Gastrocnemius medialis (tissue), 4 donors: Measurements from ENCODE around the gene DPH5.
"Not testable (repeated sequence)": the region's sequence is repeated elsewhere in the genome, so short reads cannot be mapped to it uniquely, and the experiment has no call there.

Experiments used
- POLR2A ChIP-seq, 2 donors: fragments of 450-650 bp; IDR thresholded peaks; one replicate each; pipeline ENCODE4 v1.6.1; 2017; ENCODE audit warnings: antibody characterized with exemption in 2 of 2, mild to moderate bottlenecking in 2 of 2, moderate library complexity in 2 of 2
- TF ChIP-seq, protein P1 (sequence below), 5 experiments: fragments of 450-650 bp in 3 of 5; fragments of 200-600 bp in 2 of 5; sonication (generic) in 2 of 5; IDR thresholded peaks in 4 of 5; conservative IDR thresholded peaks in 1 of 5; 1 replicate in 4 of 5; 2 replicates in 1 of 5; pipeline ENCODE4 v1.5.1; 2016 to 2019; ENCODE audit warnings: antibody characterized with exemption in 5 of 5, mild to moderate bottlenecking in 3 of 5, moderate library complexity in 3 of 5

DNA sequence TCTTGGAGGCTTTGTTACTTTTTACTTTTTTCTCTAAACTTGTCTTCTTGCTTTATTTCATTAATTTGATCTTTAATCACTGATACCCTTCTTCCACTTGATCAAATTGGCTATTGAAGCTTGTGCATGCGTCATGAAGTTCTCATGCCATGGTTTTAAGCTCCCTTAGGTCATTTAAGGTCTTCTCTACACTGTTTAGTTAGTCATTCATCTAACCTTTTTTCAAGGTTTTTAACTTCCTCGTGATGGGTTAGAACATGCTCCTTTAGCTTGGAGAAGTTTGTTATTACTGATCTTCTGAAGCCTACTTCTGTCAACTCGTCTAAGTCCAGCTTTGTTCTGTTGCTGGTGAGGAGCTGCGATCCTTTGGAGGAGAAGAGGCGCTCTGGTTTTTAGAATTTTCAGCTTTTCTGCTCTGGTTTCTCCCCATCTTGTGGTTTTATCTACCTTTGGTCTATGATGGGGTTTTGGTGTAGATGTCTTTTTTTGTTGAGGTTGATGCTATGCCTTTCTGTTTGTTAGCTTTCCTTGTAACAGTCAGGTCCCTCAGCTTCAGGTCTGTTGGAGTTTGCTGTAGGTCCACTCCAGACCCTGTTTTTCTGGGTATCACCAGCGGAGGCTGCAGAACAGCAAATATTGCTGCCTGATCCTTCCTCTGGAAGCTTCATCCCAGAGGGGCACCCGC is 76.7 kb downstream of the DPH5 start:
- TF ChIP-seq, protein P1, sequence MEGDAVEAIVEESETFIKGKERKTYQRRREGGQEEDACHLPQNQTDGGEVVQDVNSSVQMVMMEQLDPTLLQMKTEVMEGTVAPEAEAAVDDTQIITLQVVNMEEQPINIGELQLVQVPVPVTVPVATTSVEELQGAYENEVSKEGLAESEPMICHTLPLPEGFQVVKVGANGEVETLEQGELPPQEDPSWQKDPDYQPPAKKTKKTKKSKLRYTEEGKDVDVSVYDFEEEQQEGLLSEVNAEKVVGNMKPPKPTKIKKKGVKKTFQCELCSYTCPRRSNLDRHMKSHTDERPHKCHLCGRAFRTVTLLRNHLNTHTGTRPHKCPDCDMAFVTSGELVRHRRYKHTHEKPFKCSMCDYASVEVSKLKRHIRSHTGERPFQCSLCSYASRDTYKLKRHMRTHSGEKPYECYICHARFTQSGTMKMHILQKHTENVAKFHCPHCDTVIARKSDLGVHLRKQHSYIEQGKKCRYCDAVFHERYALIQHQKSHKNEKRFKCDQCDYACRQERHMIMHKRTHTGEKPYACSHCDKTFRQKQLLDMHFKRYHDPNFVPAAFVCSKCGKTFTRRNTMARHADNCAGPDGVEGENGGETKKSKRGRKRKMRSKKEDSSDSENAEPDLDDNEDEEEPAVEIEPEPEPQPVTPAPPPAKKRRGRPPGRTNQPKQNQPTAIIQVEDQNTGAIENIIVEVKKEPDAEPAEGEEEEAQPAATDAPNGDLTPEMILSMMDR (IDR thresholded peaks at IDR 0.05 in 4 of 5, conservative IDR thresholded peaks at IDR 0.05 in 1 of 5) = not testable (repeated sequence)
- TF ChIP-seq POLR2A (IDR thresholded peaks at IDR 0.05) = not testable (repeated sequence)
